SU-DHL-6 (cell line): Measurements from ENCODE around the gene VRTN.

Source experiments
- CTCF ChIP-seq: fragments of 200-600 bp; sonication (generic); IDR thresholded peaks from one replicate; pipeline ENCODE4 v1.5.1; 2017; ENCODE audit warnings: antibody characterized with exemption, mild to moderate bottlenecking, low read length, moderate library complexity; ENCODE audit not compliant: insufficient read depth, poor library complexity, severe bottlenecking
- EZH2phosphoT487 ChIP-seq: fragments of 200-600 bp; sonication (generic), shearing (Covaris generic); conservative IDR thresholded peaks from 2 replicates; pipeline ENCODE4 v1.6.1; 2018; ENCODE audit warnings: mild to moderate bottlenecking, antibody characterized with exemption, low read length, moderate library complexity, mixed read lengths

- TF ChIP-seq CTCF (no peak), EZH2phosphoT487 (no peak)
Observed at GRCh38 chr14:74368026-74368425, 19.8 kb downstream of the VRTN start.
